ENCODE results near the gene NDUFS8. TPM values are rescaled to one million over a fixed set of nuclear protein-coding genes. Genes with fewer than 3 reads are reported as not detected.
A peak's percentile ranks its signal among the peaks of the same experiment; 100 is the strongest.

Gene NDUFS8
- total RNA-seq, 1 donor: 85.9 TPM

DNA sequence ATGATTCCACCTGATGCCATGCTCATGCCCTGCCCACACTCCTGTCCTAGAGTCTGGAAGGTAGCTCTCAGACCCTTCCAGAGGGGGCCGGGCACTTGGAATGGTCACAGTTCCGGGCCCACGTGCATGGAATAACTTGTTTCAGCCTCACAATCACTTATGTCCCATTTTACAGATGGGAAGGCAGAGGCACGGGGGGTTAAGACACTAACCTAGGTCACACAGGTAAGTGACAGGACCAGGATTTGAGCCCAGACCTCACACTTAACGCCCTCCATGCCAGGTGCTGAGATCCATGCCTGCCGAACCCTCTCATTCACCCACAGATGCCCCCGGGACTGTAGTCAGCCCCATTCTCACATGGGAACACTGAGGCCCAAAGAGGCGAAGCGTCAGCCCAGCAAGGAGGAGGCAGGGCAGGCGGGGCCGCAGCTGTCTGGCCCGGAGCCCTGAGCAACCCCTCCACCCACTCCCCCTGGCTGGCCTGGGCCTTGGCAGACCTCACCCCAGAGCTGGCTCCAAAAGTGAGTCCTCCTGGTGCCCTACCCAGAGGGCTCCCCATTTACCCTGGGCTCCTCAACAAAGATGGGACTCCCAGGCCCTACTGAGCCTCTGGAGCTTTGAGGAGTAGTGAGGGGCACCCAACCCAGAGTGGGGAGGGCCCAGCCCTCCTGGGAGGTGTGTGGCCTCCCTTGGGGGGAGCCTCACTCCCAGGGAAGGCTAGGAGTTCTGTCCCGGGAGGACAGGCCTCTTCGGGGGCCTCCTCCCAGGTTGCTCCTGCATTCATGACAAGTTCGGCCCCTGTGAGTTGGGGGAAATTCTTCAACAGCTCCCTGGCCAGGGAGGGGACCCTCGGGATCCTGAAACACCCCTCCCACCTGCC lies 22.7 kb upstream of the NDUFS8 start:
- no peak for DNase-seq (ENCODE audit: low read depth)
- TF ChIP-seq CTCF (IDR thresholded peaks at IDR 0.05; ENCODE audit: insufficient read depth, low read depth, low read length): no peak
- no peak overlapping the region for H3K4me3 ChIP-seq (ENCODE audit: low read depth, low read length)

DNA sequence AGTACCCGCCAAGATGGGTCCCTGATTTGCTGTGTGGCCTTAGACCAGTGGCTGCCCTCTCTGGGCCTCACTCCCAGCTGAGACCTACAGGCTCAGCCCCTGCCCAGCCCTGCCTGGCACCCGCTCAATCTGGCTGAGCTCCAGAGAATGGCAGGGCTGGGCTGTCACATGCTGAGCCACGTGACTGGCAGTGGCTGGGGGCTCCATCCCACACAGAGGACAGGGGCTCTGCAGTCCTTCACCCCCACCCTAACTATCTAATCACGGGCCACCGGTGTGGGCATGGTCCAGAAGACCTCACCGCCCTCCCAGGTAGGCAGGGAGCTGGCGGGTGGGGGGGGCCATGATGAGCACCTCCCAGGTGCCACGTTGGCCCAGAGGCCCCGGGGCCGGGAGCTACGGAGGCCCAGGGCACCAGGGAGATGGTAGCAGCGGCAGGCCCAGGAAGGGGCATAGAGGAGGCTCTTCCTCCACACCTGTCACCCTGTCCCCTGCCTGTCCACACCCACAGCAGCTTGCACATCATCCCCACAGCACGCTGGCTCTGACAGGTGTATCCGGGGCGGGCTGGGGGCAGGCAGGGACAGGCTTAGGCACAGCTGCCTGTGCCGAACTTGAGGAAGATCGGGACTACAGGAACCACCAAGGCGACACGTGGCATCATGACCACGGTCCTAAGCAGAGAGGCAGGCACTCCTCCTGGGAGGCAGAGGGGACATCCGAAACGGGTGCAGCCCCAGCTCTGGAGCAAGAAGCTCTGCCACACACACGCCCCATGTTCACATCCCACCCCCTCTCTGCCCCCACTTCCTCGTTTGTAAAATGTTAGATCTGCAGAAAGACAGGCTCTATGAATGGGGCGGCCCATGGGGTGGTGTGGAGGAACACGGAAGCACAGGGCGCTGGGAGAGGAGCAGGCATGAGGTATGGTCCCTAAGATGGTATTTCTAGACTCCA lies 21.8 kb upstream of the NDUFS8 start:
- DNase-seq (ENCODE audit: low read depth): no peak
- no peak overlapping the region for H3K4me3 ChIP-seq (ENCODE audit: low read depth, low read length)
- TF ChIP-seq CTCF (IDR thresholded peaks at IDR 0.05; ENCODE audit: insufficient read depth, low read depth, low read length): no peak

- peak; percentile 85 for DNase-seq (ENCODE audit: low read depth)
- TF ChIP-seq CTCF (IDR thresholded peaks at IDR 0.05; ENCODE audit: insufficient read depth, low read depth, low read length): peak; percentile 20
These were observed 20.9 kb upstream of the NDUFS8 start for GRCh38 chr11:68009391-68010089.

DNA sequence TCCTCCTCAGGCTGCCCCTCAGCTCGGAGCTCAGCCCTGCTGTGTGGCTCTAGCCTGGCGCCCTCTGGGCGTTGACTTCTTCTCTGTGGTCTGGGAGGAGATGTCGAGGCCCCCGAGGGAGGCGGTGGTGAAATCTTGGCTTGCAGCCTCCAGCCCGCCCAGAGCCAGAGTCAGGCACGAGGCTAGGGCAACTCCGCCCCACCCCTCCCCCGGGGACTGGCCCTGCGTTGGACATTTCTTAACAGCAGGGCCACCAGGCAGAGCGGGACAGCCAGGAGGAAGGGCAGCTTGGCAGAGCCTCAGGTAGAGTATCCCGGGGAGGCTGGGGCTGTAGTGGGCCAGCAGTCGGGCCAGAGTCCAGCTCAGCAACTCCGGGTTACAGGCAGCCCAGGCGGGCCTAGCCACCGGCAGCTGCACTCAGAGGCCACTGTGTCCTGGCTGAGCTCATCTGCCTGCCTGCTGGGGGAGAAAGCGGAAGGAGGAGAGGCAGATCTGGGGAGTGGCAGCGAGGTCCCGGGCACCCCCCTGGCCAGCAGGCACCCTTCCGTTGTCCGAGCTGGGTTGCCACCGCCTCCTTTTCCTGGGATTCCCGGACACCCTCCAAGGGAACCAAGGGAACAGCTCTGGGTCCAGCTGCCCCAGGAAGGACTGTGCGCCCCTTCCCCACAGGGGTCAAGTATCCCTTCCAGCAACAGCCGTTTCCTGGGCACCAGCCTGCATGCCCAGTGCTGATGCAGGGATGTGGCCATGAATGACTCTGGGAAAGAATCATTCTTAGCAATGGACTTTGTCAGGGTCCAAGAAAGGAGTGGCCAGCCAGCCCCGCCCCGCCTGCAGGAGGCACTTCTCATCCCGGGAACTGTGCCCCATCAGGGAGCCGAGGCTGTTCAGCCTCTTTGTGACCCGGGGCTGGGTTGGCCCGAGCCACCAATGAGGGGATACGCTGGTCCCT lies 20.1 kb upstream of the NDUFS8 start, which contains the start of gene ALDH3B1:
Gene ALDH3B1 (plus strand): TSS at position 238 of the 952 bp plus-strand sequence. CDS start 4,971 bp downstream, outside the sequence.
- peak; percentile 7 for TF ChIP-seq CTCF (IDR thresholded peaks at IDR 0.05; ENCODE audit: insufficient read depth, low read depth, low read length)
- H3K4me3 ChIP-seq (ENCODE audit: low read depth, low read length): peak within 1 kb of the TSS; percentile 72
- DNase-seq (ENCODE audit: low read depth): peak; percentile 93

More at GRCh38 chr11:68009391-68010089, 20.9 kb upstream of the NDUFS8 start:
- H3K4me3 ChIP-seq (ENCODE audit: low read depth, low read length): peak overlapping the region; percentile 72

DNA sequence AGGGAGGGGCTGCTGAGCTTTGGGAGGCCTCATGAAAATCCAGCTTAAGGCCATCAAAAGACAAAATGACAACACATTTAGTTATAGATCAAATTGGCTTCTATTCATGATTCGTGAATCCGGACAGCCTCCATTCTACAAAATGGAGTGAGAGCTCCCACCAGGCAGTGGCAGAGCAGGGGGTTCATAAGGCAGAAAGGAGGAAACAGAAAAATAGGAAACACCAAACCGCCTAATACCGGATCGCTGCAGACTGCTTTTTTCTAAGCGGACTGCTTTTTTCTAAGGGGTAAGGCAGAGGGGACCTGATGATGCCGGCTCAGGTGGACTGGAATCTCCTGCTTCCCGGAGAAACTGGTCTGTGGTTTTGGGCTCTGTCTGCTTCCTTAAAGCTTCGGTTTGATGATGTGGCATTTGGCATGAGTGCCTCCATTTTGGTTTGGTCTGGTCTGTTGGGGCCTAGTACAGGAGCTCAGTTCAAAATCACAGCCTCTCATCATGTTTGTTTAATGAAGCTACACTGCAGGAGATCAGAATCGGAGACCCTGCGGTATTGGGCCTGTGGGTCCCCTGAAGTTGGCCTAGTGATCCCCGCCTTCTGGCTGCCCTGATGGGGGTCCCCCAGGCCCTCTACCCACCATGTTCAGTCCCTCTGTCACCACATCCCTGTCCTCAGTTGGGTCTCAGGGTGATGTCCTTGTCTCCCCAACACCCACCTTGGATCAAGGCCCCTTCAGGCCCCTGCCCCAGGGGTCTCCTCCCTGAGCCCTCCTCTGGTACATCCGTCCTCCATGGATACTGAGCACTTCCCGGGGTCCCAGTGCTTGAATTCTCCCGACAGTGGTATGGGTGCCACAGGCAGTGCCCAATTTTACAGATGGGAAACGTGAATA lies 19.2 kb upstream of the NDUFS8 start:
- no peak for DNase-seq (ENCODE audit: low read depth)
- no peak for TF ChIP-seq CTCF (IDR thresholded peaks at IDR 0.05; ENCODE audit: insufficient read depth, low read depth, low read length)
- H3K4me3 ChIP-seq (ENCODE audit: low read depth, low read length): peak overlapping the region; percentile 72
